HepG2 (cell line): ENCODE data around the gene RGS6. TPM values are rescaled to one million over a fixed set of nuclear protein-coding genes. Genes with fewer than 3 reads are reported as not detected.

ENCODE experiments used
- ATAC-seq: fragments of 200-7000 bp; cut with Tn5 transposase; 3 replicates; pipeline ENCODE4 v1.9.1; 2020; ENCODE audit warnings: mild to moderate bottlenecking, moderate library complexity
- BruUV-seq: library from RNA; stranded (reverse); fragments of 400-500 nt; replicated peaks from 2 replicates; lab custom pipeline; 2021; lab: Mats Ljungman, UMichigan
- CTCF ChIA-PET: fragments of 300-600 bp; formaldehyde crosslinking; extraction: SDS; loops from one replicate; lab custom pipeline; 2021; ENCODE audit warnings: low total read pairs, inconsistent platforms, low intra/inter-chr PET ratio; lab: Yijun Ruan, JAX
- POLR2A ChIA-PET: fragments of 350-600 bp; sonication (Branson Sonifier 250); formaldehyde crosslinking; loops from one replicate; lab custom pipeline; 2020; ENCODE audit warnings: antibody characterized with exemption, inconsistent platforms; lab: Yijun Ruan, JAX
- DNase-seq: peaks from one replicate; pipeline ENCODE4 v3.0.0-alpha.2; 2015; ENCODE audit warnings: low spot score
- FAIRE-seq: peaks from 3 replicates; lab custom pipeline; 2011; peaks lifted over from hg19 to GRCh38; lab: Jason Lieb, UNC
- H2AFZ ChIP-seq: one replicate; pipeline ENCODE4 v1.6.1; 2011; ENCODE audit warnings: low read length, inconsistent platforms
- H3K27ac ChIP-seq: fragments of 300-600 bp; 3 replicates; pipeline ENCODE4 v1.8.0; 2011; ENCODE audit warnings: mixed run types, mild to moderate bottlenecking, mixed read lengths, low read length, inconsistent platforms; ENCODE audit not compliant: insufficient read depth; ENCODE audit errors: extremely low read length
- H3K27me3 ChIP-seq, 2 experiments: fragments of 200-600 bp in 1 of 2; 2 replicates in 1 of 2; 3 replicates in 1 of 2; pipeline versions ENCODE4 v1.6.0 to v1.8.0; 2011; ENCODE audit warnings: low read length in 2 of 2, mild to moderate bottlenecking in 2 of 2, moderate library complexity in 2 of 2, inconsistent platforms in 1 of 2; ENCODE audit not compliant: insufficient read depth in 2 of 2, control insufficient read depth in 1 of 2
- H3K36me3 ChIP-seq, 2 experiments: fragments of 200-600 bp in 1 of 2; replicated peaks in 1 of 2; 2 replicates in 1 of 2; 3 replicates in 1 of 2; pipeline versions ENCODE4 v1.5.1 to v1.8.0; 2011; ENCODE audit warnings: low read length in 2 of 2, inconsistent platforms in 1 of 2; ENCODE audit not compliant: insufficient read depth in 2 of 2, control insufficient read depth in 1 of 2
- H3K4me1 ChIP-seq: 2 replicates; pipeline ENCODE4 v1.5.1; 2012; ENCODE audit warnings: low read length, inconsistent platforms; ENCODE audit not compliant: insufficient read depth
- H3K4me2 ChIP-seq: 2 replicates; pipeline ENCODE4 v1.6.0; 2011; ENCODE audit warnings: low read depth, low read length, inconsistent platforms
- H3K4me3 ChIP-seq, 3 experiments: fragments of 200-600 bp in 1 of 3; sonication (generic), shearing (Covaris generic) in 1 of 3; replicated peaks in 1 of 3; 2 replicates each; pipeline ENCODE4 v1.5.1; 2011 to 2016; ENCODE audit warnings: low read length in 3 of 3, inconsistent platforms in 2 of 3, low read depth in 2 of 3, mild to moderate bottlenecking in 2 of 3, control low read depth in 1 of 3, mixed read lengths in 1 of 3; ENCODE audit not compliant: insufficient read depth in 1 of 3
- H3K79me2 ChIP-seq: one replicate; pipeline ENCODE4 v1.6.1; 2011; ENCODE audit warnings: low read length, inconsistent platforms; ENCODE audit not compliant: insufficient read depth
- H3K9ac ChIP-seq: 2 replicates; pipeline ENCODE4 v1.6.0; 2011; ENCODE audit warnings: mild to moderate bottlenecking, low read depth, low read length, inconsistent platforms; ENCODE audit not compliant: insufficient read depth
- H3K9me3 ChIP-seq: 2 replicates; pipeline ENCODE4 v1.5.1; 2012; ENCODE audit warnings: mild to moderate bottlenecking, low read length
- H4K20me1 ChIP-seq: 2 replicates; pipeline ENCODE4 v1.6.0; 2011; ENCODE audit warnings: inconsistent platforms, mild to moderate bottlenecking, low read length, moderate library complexity; ENCODE audit not compliant: insufficient read depth
- LCORL ChIP-seq, 2 experiments: fragments of 450-650 bp in 1 of 2; sonication (generic) in 1 of 2; formaldehyde crosslinking in 1 of 2; IDR thresholded peaks; 2 replicates each; pipeline versions ENCODE4 v1.5.0 to v1.6.1; 2017 to 2020; ENCODE audit warnings: antibody characterized with exemption in 1 of 2, missing genetic modification reagents in 1 of 2
- PRMT3 ChIP-seq: sonication (generic); formaldehyde crosslinking; IDR thresholded peaks from 2 replicates; pipeline ENCODE4 v1.8.1; 2022; ENCODE audit warnings: low read depth, mild to moderate bottlenecking, moderate library complexity, missing genetic modification reagents, borderline replicate concordance
- ZNF251 ChIP-seq: sonication (generic); formaldehyde crosslinking; IDR thresholded peaks from 2 replicates; pipeline ENCODE4 v1.9.0; 2021; ENCODE audit warnings: mild to moderate bottlenecking, missing genetic modification reagents
- ZNF33B ChIP-seq: sonication (generic); formaldehyde crosslinking; IDR thresholded peaks from 2 replicates; pipeline ENCODE4 v1.5.1; 2020; ENCODE audit warnings: mild to moderate bottlenecking, missing genetic modification reagents
- ZNF7 ChIP-seq: IDR thresholded peaks from 2 replicates; pipeline ENCODE4 v1.6.1; 2016; ENCODE audit warnings: missing biosample characterization, missing genetic modification reagents
- WGBS: methylation state at CpG from one replicate; pipeline ENCODE4 v1.1.6; 2017; ENCODE audit warnings: low lambda C conversion rate; 5-methylcytosine and 5-hydroxymethylcytosine counted together
- in situ Hi-C: cut with HindIII; loops from 2 replicates; pipeline ENCODE4 v1.10.0; 2017; ENCODE audit warnings: low pct_unique_long_range_greater_than_20kb; ENCODE audit not compliant: extremely low pct_ligation_motif_present
- intact Hi-C: fragments of 100-400 bp; cut with micrococcal nuclease; formaldehyde crosslinking; loops from one replicate; pipeline ENCODE4 v1.10.0; 2022; ENCODE audit not compliant: unreplicated experiment
- polyA plus RNA-seq, 8 experiments: library from polyadenylated mRNA; depleted of rRNA in 3 of 8; stranded (reverse) in 7 of 8; unstranded in 1 of 8; fragments of >200 nt; fragmentation: Illumina TruSeq in 4 of 8; extraction: Trizol in 4 of 8; gene quantifications; 2 replicates each; pipeline versions ENCODE4 v1.2.1 to v1.2.3, GENCODE V29; 2011 to 2016; ENCODE audit warnings: low read depth in 4 of 8, missing spikeins in 1 of 8, mixed read lengths in 1 of 8; ENCODE audit not compliant: insufficient read depth in 1 of 8
- total RNA-seq, 5 experiments: library from RNA; depleted of rRNA; stranded (reverse); fragments of >200 nt; fragmentation: Illumina TruSeq; extraction: Trizol; gene quantifications; 2 replicates each; pipeline ENCODE4 v1.2.3, GENCODE V29; 2016; ENCODE audit warnings: low read depth in 1 of 5
- TF ChIP-seq, protein P1 (sequence below): sonication (generic); formaldehyde crosslinking; IDR thresholded peaks from 2 replicates; pipeline ENCODE4 v1.4.0; 2020; ENCODE audit warnings: mild to moderate bottlenecking, missing genetic modification reagents
- TF ChIP-seq, protein P2 (sequence below), 2 experiments: sonication (generic) in 1 of 2; formaldehyde crosslinking in 1 of 2; IDR thresholded peaks; 2 replicates each; pipeline versions ENCODE4 v1.5.1 to v1.6.1; 2011 to 2020; ENCODE audit warnings: borderline replicate concordance in 1 of 2, low read depth in 1 of 2, low read length in 1 of 2, mild to moderate bottlenecking in 1 of 2, missing genetic modification reagents in 1 of 2, moderate library complexity in 1 of 2

The RGS6 gene
- total and polyA plus RNA-seq, 2 of the 13 experiments (the other 11 are each of a cell fraction or from before 2014, with no cell fraction given), result not detected

DNA sequence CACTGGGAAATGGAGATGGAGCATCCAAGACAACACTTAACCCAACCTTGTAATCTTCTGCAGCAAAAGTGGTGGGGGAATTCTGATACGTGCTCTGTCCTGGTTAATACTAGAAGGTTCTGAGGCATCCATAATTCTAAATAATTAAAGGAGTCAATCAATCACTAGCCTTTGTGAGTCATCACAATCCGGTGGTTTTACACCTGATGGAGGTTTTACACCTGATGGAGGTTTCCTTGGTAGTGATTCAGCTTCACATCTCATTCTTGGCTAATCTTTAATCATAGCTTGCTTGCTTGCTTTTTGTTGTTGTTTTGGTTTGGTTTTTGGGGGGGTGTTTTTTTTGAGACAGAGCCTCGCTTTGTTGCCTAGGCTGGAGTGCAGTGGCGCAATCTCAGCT lies 618.3 kb downstream of the RGS6 start:
- Histone ChIP-seq H3K27ac (no peak overlapping the region), H3K4me2 (no peak overlapping the region), H3K27me3 (peaks cover 13 to 76% of the 10 kb centered on the region in 2 experiments), H3K9me3 (no peaks in the 10 kb centered on the region), H4K20me1 (no peaks in the 10 kb centered on the region), H3K36me3 (no peaks in the 10 kb centered on the region), H3K9ac (no peak overlapping the region), H3K79me2 (no peaks in the 10 kb centered on the region), H2AFZ (no peak overlapping the region), H3K4me1 (no peaks in the 10 kb centered on the region), H3K4me3 (no peak overlapping the region)
- no peak for TF ChIP-seq PRMT3 (CRISPR knock-in tag)
- no peak for TF ChIP-seq ZNF251 (CRISPR knock-in tag)
- TF ChIP-seq LCORL (IDR thresholded peaks at IDR 0.05), result no peak
- no peak for TF ChIP-seq LCORL (CRISPR knock-in tag; IDR thresholded peaks at IDR 0.05)
- TF ChIP-seq, protein P1, sequence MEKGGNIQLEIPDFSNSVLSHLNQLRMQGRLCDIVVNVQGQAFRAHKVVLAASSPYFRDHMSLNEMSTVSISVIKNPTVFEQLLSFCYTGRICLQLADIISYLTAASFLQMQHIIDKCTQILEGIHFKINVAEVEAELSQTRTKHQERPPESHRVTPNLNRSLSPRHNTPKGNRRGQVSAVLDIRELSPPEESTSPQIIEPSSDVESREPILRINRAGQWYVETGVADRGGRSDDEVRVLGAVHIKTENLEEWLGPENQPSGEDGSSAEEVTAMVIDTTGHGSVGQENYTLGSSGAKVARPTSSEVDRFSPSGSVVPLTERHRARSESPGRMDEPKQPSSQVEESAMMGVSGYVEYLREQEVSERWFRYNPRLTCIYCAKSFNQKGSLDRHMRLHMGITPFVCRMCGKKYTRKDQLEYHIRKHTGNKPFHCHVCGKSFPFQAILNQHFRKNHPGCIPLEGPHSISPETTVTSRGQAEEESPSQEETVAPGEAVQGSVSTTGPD (CRISPR knock-in tag), result no peak
- TF ChIP-seq, protein P2, sequence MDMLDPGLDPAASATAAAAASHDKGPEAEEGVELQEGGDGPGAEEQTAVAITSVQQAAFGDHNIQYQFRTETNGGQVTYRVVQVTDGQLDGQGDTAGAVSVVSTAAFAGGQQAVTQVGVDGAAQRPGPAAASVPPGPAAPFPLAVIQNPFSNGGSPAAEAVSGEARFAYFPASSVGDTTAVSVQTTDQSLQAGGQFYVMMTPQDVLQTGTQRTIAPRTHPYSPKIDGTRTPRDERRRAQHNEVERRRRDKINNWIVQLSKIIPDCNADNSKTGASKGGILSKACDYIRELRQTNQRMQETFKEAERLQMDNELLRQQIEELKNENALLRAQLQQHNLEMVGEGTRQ (IDR thresholded peaks at IDR 0.05; ENCODE audit: low read depth, low read length), result no peak
- TF ChIP-seq, protein P2 (CRISPR knock-in tag; IDR thresholded peaks at IDR 0.05; ENCODE audit: borderline replicate concordance), result no peak
- TF ChIP-seq ZNF33B (CRISPR knock-in tag), result no peak
- TF ChIP-seq ZNF7 (CRISPR knock-in tag), result no peak
- in situ Hi-C loops, result no loop called here
- ChIA-PET POLR2A (no interaction called here), CTCF (no interaction called here)
- no TSS peak for BruUV-seq
- DNase-seq (no peak), FAIRE-seq (no peak), ATAC-seq (no peak)
- 24% methylated on average over 4 of the region's 4 CpGs for WGBS
- intact Hi-C loops, result no loop called here
